Peyer's patch (tissue), 4 donors: Measurements from ENCODE around the gene DROSHA.

Experiments used
- CTCF ChIP-seq, 6 experiments: fragments of 450-650 bp in 4 of 6; fragments of 200-600 bp in 2 of 6; sonication (generic) in 1 of 6; IDR thresholded peaks; one replicate each; pipeline ENCODE4 v1.5.1; 2017 to 2019; ENCODE audit warnings: antibody characterized with exemption in 6 of 6, mild to moderate bottlenecking in 3 of 6, moderate library complexity in 1 of 6
- POLR2A ChIP-seq, 2 donors: fragments of 450-650 bp; IDR thresholded peaks; one replicate each; pipeline ENCODE4 v1.5.1; 2017; ENCODE audit warnings: antibody characterized with exemption in 2 of 2, mild to moderate bottlenecking in 2 of 2, moderate library complexity in 2 of 2

- TF ChIP-seq CTCF (IDR thresholded peaks at IDR 0.05) = no peak
- TF ChIP-seq POLR2A (IDR thresholded peaks at IDR 0.05) = no peak
Observed at GRCh38 chr5:31372124-31372523, 159.8 kb downstream of the DROSHA start.
